CD4-positive, alpha-beta T cell treated with Interleukin-2 at 100 ng/mL for 4 hours (primary cell): ENCODE results near the gene RAB19.

Experiments used
- DNase-seq: peaks from one replicate; pipeline ENCODE4 v3.0.0-alpha.2; 2020; ENCODE audit warnings: low spot score

The RAB19 gene, protein sequence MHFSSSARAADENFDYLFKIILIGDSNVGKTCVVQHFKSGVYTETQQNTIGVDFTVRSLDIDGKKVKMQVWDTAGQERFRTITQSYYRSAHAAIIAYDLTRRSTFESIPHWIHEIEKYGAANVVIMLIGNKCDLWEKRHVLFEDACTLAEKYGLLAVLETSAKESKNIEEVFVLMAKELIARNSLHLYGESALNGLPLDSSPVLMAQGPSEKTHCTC

DNA sequence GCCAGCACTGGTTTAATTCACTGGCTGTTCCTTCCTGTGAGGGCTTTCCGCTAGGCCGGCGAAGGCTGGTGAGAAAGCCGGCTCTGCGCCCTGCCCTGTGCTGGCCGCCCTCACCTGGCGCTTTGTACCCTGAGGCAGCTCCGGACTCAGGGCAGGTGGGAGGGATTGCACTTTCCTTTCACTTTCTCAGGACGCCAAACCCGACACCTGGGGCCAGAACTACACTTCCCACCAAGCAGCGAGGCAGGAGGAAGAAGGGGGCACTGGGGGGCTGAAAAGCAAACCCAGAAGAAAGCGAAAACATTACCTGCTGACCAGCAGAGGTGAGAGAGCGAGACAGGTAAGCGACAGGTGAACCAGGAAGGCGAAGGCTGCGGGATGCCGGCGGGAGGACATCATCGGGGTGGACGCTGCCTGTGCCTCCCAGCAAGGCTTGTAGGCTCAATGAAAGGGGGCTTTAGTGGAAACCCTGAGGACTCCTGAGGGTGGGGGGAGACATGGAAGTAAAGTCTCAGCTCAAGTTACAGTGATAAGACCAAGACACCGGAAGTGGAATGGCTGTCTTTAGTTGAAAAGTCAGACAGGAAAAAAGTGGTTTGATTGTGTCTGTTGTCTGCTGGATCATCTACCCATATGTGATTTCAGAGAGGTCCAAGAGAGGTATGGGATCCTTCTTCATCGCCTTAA lies at the start of gene RAB19:
Gene RAB19 (plus strand): TSS at position 181 of the 687 bp plus-strand sequence. CDS start 3,589 bp downstream, outside the sequence.
- peak; percentile 59 for DNase-seq

DNA sequence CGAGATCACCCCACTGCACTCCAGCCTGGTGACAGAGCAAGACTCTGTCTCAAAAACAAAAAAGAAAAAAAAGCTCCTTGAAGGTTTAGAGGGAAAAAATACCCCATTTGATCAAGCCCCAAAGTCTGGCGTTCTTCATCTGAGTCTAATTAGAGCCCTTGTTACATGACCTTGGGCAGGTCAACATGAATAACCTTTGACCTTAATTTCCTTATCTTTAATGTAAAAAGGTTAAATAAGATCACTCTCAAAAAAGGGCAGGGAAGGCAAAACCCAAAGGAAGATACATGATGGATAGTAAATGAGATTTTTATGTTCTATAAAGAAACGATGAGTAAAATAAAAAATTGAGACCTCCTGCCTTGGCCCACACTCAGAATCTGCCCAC lies 45.8 kb upstream of the RAB19 start:
- DNase-seq, result no peak

DNA sequence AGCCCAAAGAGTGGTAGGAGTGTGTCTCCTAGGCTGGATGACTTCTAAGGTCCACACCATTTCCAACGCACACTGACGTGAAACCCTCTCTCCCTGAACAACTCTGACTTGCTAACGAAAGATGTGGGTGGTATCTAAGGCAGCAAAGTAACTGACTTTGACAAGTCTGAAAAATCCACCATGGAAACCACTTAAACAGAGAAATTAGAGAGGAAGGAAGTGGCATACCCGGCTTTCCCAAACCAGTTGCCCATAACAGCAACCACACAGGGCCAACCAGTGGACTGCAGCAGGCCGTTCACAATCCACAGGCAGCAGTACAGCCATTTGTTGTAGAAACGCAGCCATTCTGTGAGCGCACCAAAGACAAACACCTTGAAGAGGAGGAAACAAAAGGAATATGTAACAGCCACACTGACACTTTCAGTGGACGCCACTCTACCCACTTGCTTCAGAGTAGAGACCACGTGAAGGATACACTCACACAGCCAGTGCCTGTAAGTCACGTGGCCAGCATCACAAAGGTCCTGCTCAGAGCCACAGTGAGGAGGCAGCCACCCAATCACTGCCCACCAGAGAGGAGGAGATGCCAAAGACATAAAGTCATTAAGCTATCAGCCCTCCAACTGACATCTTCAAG lies 45.3 kb upstream of the RAB19 start:
- peak; percentile 46 for DNase-seq

DNA sequence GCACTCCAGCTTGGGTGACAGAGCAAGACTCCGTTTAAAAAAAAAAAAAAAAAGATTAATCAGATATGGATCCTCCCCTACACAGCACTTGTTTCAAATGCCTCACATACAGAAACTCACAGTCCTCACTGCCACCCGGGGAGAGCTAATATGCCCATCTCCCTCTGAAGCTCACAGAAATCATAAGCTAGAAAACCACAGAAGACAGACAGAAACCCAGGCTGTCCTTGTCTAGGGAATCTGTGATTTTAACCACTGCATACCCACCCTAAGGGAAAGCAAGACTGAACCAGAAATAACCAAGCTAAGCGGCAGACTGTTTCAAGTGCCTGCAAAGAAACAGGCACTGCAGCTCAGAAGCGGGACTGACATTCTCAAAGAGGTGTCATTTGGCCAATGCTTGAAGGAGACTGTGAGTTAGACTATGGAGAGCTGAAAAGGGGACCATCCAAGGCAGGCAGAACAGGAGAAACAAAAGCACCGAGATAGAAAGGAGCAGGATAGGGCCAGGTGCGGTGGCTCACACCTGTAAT lies 43.1 kb upstream of the RAB19 start:
- DNase-seq, result peak; percentile 3

DNA sequence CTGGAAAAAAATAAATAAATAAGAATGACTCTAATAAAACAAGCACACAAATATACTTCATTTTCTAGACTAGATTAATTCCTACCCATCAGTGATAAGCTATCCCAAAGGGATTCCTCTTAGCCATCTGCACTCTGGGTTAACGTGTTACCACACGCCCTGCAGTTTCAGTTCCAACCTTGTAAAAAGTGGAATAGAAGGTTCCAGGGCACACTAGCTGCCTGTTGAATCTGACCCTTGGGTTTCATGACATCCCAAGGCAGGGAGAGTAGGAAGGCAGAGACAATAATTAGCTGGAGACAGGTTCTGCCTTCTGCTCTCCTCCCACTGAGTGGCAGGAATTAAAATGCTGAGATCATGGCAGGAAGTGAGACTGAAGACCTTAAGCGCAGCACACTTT lies 39.0 kb upstream of the RAB19 start:
- no peak for DNase-seq

DNA sequence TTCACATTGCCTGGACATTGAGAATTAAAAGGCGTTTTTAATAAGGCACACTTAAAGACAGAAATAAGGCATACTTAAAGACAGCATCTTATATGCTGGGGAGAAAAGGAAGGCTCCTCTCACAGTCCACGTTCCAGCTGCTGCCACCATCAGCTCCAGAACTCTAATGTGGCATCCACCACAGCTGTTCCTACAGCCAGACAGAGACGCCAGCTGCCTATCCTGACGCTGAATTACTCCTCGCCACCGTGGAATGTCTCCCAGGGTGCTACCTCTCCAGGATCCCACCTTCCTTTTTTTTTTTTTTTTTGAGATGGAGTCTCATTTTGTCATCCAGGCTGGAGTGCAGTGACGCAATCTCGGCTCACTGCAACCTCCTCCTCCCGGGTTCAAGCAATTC lies 36.3 kb upstream of the RAB19 start:
- no peak for DNase-seq

DNA sequence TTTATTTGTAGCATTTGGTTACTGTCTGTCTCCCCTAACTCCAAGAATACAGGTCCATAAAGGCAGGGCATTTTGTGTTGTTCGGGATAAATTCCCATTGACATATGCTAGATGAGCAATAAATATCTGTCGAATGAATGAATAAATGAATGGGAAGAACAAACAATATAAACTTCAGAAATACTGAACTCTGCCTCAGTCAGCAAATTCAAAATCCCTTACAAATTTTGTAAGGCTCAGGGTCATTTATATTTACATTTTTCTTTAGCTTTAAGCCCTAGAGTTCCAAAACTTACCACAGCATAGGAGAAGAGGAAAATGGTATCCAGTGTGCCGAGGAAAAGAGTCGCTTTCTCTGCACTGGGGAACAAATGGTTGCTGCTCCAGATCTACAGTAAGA lies 34.6 kb upstream of the RAB19 start:
- DNase-seq, result no peak

DNA sequence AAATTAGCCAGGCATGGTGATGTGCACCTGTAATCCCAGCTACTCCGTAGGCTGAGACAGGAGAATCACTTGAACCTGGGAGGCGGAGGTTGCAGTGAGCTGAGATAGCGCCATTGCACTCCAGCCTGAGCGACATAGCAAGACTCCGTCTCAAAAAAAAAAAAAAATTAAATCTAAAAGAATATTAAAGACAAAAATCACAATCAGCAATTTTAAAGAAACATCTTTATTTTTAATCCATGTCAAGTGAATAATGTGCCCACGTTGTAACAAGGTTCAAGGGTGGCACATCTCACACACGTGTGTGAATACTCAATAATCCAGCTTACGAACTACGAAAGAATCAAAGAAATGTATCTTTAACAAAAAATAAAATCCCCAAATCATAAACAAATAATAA lies 28.5 kb upstream of the RAB19 start:
- no peak for DNase-seq

DNA sequence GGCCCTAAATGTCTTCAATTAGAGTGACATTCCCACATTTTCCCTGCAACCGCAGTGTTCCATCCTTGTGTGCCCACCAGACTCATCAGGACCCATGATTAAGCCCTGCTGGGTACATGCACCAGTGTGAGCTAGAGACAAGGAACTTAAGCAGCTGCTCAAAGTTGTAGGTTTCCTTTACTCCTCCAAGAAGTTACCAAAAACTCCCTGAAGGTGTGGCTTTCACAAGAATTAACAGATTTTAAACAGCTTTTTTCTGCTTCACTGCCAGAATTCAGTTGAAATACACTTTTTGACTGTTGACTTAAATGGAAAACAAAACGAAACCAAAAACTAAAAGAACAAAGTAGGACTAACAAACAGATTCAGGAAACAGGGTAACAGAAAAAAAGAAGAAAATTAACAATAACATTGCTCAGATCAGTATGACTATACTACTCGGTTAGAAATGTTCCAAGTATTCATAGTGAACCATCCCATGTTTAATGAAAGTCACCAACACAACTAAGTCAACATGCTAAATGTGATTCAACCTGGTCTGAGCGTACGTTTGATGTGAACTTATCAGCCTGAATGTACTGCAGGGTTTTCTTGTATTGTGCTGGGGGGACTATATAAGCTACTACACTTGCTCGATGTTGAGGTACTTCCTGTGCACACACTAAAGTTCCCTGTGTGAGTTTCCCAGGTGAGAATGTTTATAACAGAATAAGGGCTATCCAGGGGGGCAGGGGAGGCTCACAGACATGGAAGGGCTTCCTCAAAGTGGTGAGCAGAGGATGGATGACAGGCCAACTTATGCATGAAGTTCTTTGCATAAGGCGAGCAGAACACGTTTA lies 27.7 kb upstream of the RAB19 start:
- DNase-seq, result peak; percentile 79

DNA sequence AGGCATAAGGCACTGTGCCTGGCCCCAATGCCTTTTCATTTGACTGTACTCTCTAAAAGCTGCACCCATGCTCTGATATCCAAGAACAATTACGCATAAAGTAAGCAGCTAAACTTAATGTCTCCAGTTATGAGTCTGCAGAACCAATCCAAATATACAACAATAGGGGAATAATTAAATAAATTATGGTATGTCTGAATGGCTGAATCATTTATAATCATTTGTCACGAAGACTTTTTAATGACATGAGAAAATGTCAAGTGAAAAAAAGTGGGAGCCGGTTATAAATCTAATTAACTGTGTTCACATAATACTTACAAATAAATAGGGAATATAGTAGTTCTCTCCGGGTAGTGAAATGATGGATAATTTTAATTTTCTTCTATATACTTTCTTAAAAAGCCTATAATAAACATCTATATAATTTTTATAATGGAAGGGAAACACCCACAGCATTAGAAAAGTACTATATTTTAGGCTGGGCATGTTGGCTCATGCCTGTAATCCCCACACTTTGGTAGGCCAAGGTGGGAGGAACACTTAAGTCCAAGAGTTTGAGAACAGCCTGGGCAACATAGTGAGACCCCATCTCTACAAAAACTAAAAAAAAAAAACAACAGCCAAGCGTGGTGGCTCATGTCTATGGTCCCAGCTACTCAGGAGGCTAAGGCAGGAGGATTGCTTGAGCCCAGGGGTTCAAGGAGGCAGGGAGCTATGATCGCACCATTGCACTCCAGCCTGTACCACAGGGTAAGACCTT lies 19.7 kb upstream of the RAB19 start:
- DNase-seq, result no peak

DNA sequence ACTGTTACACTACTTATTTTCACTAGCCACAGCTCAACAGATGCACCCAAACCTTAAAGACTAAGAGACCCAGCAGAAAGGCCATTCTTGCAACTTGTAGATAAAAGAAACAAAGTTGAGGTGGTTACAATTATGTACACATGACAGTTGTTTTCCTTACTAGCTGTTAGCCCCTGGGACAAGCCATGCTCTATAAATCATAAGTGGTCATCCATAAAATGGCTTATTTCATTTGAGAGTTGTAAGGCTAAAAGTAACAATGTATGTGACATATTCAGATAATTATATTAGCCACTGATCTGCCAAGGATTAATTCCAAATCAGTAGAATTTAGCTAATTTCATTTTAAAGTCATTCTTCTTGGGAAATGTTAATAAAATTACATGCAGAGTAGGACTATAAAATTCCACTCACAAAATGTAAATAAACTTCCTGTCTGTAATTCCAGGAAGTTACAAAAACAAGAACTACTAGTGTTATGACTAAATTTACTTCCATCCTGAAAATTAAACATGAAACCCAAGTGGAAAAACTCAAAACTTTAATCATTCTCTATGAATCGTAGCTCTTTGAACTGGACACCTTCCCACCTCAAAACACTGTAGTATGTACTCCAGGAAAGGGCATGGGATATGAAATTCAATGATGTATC lies 18.8 kb upstream of the RAB19 start:
- no peak for DNase-seq

DNA sequence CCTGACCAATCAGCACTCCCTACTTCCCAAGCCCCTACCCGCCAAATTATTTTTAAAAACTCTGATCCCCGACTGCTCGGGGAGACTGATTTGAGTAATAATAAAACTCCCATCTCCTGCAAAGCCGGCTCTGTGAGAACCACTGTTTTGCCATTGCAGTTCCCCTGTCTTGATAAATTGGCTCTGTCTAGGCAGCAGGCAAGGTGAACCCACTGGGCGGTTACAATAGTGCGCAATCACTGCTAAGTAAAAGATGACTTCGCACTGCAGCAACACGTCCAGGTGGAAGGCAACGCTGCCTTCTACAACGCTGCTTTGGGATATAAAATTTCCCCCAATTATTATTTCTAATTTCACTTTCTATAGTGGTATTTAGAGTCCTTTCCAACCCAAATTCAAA lies 14.4 kb upstream of the RAB19 start:
- no peak for DNase-seq

DNA sequence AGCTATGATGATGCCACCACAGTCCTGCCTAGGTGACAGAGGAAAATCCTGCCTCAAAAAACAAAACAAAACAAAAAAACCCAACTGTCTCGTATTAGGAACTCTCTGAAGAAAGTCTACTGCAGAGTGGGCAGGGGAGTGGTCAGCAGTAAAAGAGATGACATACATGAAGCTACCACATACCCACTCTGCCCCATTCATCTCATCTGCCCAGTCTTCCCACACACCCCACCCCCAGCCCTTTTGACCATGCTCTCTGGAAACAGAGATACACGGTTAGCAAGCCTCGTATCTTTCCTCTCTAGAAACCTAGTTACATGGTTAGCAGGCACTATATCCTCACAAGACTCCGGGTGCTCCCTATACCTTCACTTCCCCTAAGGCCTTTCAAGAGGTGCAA lies 13.8 kb upstream of the RAB19 start:
- DNase-seq, result no peak

DNA sequence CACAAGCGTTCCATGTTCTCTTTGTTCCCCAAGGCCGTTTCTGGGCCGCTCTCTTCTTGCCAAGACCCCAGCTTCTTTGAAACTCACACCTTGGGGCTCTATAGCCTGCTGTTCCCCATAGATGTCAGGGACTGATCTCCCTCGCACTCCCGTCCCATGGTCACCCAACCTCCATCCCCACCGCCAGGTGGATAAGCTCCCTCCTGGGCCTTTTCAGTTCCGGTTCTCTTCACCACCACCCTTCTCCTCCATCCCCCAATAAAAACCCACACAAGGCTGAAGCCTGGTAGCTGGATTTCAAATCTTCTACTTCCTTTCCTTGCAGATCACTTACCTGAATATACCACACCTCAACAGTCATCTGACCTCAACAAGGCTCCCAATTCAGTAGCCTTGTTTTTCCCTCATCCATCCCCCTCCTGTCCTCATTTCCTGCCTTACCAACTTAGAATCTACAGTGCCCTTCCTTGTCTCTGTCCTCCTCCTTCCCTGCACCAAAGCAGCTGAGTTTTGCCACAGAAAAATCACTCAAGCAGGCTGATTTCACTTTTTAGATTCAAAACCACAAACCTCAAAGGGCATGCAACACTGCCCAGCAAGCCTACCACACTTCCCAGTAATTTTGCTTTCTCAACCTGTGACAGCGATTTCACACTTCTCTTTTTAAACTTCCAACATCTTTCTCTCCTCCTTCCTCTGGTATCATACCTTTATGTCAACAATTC lies 13.2 kb upstream of the RAB19 start:
- DNase-seq, result peak; percentile 8

DNA sequence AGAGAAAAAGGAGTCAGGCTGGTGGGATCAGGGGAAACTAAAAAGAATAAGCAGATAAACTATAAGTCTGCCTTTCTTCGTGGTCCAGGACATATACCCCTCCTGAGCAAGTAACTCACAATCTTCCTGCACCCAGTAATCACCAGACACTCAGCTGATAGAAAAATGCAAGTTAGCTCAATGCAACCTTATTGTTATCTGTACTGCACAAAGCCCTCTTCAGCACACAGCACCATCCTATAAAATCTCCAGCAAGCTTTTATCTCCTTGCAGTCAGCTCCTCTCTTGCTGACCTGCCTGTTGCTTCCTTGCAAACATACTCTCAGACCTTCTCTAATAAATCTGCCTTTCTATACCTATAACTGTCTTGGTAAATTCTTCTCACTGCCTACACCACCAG lies 12.2 kb upstream of the RAB19 start:
- no peak for DNase-seq

DNA sequence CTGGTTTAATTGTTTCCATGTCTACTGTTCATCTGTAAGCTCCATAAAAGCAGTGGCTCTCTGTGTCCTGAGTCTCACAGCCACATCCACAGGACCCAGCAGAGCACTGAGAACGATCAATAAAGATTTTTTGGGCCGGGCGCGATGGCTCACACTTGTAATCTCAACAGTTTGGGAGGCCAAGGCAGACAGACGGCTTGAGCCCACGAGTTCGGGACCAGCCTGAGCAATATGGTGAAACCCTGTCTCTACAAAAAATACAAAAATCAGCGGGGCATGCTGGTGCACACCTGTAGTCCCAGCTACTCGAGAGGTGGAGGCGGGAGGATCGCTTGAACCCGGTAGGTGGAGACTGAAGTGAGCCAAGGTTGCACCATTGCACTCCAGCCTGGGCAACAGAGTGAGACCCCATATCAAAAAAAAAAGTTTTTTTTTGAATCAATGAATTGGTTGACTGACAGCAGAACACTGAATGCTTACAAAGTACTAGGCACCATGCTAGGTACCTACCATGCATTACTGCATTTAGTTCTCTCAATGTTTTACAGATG lies 10.0 kb upstream of the RAB19 start:
- no peak for DNase-seq

DNA sequence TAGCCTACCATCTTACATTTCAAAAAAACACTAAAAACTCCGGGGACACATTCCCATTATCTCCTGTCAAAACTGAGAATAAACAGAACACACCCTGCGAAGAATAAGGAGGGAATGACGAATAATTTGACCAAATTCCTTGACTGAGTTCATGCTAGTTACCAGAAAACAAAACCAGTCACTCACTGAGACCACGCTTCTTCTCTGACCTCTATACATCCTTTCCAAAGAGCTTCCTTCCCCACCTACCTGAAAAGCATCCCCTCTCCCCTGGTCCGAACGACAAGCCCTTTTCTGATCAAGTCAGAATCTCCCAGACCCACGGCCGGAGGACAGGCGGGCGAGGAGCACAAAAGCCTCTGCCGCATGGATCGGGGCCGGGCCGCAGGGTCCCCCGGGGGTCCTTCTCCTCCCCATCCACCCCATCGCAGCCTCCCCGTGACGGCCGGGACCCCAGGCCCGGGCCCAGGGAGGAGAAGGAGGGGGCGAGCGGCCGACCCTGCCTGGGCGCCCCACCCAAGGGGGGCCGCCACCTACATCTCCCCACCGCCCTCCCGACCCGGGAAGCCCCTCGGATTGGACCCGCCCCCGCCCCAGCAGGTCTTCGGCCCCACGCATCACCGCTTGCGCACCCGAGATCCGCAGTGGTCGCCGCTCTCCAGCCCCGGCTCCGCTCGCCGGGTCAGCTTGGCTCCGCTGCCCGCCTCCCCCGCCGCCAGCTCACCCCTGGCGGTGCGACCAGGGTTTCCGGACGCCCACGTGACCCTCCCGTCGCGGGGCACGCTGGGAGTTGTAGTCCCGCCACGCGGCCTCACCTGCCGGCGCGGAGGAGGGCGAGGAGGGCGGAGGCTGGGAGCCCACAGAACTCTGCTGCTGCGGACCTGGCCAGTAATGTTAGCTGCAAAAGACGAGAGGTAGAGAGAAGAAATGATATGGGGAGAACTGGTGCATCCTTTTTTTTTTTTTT lies 5.8 kb upstream of the RAB19 start, which contains the start of gene SLC37A3:
Gene SLC37A3 (minus strand): TSS at position 747 of the 967 bp plus-strand sequence. CDS start 16,004 bp downstream, outside the sequence.
- peak; percentile 82 for DNase-seq

DNA sequence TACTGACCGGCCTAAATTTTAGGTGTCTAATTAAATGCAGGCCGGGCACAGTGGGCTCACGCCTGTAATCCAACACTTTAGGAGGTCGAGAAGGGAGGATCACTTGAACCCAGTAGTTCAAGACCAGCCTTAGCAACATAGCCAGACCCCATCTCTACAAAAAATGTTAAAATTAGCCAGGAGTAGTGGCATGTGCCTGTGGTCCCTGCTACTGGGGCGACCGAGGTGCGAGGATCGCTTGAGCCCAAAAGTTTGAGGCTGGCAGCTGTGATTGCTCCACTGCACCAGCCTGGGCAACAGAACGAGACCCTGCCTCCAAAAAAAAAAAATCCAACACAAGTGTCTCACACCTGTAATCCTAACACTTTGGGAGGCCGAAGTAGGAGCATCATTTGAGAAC lies 5.0 kb upstream of the RAB19 start:
- no peak for DNase-seq

DNA sequence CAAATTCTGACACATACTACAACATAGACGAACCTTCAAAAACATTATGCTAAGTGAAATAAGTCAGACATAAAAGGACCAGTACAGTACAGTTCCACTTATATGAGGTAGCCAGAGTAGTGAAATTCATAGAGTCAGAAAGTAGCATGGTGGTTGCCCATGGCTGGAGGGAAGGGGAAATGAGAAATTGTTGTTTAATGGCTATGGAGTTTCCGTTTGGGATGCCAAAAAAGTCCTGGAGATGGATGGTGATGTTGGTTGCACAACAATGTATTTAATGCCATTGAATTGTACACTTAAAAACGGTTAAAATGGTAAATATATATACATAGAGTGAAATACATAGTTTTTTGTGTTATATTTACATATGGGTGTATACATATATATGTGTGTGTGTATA lies 3.5 kb upstream of the RAB19 start:
- no peak for DNase-seq
